IPS-11a (cell line): ENCODE measurements around the gene CAVIN1.
"Not testable (repeated sequence)": the region's sequence is repeated elsewhere in the genome, so short reads cannot be mapped to it uniquely, and the experiment has no call there.

Experiments
- H3K4me3 ChIP-seq: one replicate; pipeline ENCODE4 v1.5.1; 2013; ENCODE audit warnings: low read depth, low read length, control low read depth

The CAVIN1 gene

DNA sequence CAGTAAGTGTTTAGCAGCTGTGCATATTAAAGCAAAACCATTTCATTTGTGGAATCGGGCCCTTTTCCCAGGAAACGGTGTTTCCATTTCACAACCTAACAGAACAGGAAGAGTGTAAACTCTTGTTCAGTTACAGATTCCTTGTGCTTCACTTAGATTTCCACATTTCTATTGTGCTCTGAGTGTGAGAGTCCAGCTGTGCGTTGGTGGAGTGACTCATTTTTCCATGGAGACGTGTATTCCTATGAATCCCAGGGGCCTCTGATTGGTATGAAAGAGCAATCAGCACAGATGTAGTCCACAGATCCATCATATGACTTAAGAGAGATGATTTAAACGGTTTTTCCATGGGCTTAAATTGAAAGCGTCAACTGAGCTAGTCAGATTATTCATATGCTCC is 13.3 kb upstream of the CAVIN1 start:
- no peak overlapping the region for H3K4me3 ChIP-seq

DNA sequence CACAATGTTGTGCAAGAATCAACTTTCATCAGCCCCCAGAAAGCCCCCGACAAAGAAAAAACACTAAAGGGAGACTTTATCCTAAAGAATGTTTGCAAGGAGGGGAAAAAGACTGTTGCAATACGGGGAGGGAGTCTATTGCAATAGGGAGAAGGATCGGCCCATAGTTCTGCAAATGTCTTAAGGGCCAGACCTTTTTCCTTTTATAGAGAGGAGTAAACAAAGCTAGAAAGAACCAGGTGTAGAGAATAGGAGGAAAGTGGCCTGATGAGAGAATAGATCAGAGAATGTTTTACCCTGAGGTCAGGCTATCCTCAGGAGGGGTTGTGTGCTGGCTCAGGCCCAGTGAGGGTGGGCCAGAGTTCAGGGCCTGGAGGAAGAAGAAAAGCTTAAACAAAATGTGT is 8.7 kb upstream of the CAVIN1 start:
- H3K4me3 ChIP-seq = no peak overlapping the region

DNA sequence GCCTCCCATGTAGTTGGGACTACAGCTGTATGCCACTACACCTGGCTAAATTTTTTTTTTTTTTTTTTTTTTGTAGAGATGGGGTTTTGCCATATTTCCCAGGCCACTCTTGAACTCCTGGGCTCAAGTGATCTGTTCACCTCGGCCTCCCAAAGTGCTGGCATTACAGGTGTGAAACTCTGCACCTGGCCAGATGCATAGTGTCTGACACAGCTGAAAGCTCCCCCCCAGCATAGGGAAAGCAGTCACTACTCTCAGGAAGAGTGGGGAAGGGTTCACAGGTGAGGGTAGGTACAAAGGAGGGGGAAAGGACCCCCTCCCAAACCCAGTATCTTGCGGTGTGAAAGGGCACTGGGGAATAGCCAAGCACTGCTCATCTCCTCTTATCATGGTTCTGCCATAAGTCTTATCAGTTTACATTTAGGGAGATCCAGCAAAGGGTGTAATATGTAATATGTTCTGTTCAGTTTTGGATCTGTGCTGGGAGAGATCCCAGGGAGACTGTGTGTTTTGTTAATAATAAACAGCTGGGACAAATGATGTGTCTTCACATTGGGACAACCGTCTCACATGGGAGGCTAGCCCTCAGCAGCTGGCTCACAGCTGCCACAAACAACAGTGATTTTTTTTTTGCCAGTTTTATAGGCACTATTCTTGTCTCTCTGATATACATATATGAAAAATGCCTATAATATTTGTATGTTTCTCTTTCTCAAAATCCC is 6.8 kb upstream of the CAVIN1 start:
- H3K4me3 ChIP-seq = no peak overlapping the region

DNA sequence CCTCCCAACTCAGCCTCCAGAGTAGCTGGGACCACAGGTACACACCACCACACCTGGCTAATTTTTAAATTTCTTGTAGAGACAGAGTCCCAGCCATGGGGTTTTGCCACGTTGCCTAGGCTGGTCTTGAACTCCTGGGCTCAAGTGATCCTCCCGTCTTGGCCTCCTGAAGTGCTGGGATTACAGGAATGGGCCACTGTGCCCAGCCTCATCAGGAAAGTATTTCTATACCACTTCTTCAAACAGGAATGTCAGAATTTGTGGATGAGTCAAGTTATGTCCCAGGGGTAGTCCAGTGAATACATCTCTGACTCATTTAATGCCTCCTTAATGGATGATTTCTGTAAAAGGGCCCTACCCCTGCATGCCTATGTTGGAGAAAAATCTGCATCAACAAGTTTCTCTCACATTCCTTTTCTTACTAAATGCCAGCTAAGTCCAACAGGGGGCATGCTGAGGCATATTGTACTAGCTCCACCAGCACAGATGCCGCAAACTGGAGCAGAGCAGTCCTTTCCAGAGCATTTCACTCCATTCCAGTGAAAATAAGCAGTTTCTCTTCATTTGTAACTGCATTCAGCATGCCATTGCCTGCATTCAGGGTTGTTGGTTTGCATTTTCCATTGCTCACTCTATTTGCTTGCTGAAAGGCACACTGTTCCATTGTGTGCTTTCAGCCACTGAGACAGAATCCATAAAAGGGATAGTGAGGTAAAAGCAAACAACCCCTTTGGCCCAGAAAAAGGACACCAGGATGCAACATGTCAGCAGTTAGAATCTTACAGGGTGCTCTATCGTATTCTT is 5.3 kb upstream of the CAVIN1 start:
- H3K4me3 ChIP-seq = no peak overlapping the region

DNA sequence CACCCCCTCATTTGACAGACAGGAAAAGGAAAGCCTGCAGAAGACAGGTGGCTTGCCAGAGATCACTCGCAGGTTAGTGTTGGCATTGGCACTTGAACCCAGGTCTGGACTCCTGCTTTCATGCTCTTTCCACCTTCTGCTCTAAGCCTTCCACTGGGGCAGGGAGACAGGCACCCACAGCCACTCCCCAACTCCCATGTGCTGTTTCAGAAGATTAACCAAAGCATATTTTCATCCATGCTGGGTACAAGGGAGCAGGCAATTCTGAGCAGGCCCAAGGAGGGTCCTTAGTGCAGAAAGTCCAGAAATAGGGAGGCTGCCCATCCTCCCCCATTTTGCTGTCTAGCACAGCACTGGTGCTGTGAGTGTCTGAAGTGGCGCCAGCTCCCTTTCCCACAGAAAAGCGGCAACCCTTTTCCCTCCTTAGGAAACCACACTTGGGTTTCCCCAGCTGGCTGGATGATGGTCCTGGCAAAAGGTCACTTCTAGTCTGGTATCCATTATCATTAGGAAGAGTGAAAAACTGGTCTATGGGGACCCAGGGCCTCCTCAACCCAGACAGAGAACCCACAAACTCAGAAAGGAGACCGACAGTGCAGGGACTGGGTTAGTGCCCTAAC is 2.0 kb upstream of the CAVIN1 start:
- H3K4me3 ChIP-seq = no peak overlapping the region

DNA sequence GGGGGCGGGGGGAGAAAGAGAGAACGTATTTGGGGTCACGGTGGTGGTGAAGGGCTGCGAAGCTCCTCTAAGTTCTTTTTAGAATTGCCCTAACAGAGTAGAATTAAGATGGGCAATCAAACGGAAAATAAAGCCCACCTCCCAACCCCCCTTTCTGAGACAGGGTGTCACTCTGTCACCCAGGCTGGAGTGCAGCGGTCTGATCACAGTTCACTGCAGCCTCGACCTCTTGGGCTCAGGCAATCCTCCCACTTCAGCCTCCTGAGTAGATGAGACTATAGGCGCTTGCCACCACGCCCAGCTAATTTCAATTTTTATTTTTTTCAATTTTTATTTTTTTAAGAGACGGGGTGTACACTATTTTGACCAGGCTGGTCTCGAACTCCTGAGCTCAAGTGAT is 710 bp upstream of the CAVIN1 start:
- no peak overlapping the region for H3K4me3 ChIP-seq

DNA sequence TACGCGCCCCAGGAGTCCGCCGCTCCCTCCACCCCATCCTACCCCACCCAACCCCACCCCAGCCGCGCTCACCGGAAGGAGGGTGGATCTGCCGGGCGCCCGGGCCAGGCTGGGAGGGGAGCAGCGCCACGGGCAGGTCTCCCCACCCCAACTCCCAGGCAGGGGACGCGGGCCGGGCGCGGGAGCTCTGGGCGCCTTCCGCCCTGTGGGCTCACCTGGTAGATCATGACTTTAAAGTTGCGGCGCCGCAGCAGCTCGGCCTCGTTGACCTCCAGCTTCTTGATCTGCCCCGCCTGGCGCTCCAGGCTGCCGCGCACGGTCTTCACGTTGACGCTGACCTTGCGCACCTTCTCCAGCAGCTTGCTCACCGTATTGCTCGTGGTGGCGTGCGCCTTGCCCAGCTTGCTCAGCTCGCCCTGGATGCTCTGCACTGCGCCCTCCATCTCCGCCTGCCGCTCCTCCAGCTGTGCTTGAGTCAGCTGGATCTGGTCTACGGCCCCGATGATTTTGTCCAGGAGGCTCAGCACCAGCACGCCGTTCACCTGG is 571 bp downstream of the CAVIN1 start:
- peak overlapping the region; percentile 95 for H3K4me3 ChIP-seq

DNA sequence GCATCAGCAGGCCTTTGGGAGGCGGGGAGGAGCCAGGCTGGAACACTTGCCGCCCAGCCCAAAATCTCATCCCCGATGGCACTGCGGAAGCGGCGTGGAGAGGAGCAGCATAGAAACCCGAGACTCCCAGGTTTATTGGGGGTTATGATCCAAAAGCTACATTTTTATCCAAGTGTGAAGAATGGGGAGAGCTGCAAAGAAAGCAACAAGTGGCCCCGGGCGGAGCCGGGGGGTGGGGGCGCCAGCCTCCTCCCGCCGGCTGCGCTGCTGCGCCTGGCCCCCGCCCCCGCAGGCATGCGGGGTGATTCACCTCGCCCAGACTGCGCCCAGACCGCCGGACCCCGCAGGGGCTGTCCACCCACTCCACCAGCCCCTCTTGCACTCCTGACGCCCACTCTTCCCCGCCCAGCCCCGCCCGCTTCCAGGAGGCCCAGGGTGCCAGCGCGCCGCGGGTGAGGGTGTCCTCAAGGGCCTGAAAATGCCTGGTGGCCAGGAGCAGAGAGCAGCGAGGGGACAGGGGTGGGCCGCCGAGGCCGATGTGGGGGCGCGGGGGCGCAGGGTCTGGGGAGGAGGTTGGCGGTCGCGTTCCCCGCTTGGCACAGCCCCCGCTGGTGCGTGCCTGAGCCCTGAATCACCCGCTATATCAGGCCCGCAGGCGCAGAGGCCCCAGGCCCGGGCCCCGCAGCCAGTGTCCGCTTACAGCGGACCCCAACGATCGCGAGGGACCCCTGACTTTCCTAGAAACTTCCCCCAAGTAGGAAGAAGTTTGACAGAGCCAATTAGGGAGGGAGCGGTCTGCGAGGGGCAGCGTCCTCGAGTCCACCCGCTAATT is 1.3 kb downstream of the CAVIN1 start:
- H3K4me3 ChIP-seq = peak overlapping the region; percentile 95

DNA sequence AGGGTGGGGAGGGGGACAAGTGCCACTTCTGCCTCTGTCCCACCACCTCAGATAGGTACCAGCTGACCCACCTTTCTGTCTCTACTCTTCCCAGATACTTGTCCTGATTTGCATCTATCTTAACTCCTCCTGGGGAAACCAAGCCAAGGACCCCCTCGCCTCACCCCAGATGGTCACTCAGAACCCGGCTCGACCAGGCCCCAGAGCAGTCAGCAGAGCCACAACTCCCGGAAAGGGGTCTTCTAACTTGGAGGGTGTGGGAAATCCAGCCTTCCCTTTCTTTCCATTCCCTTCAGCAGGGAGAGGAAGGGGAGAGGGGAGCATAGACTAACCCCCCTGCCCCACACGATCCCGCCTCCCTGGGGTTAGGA is 1.9 kb downstream of the CAVIN1 start:
- peak overlapping the region; percentile 95 for H3K4me3 ChIP-seq

DNA sequence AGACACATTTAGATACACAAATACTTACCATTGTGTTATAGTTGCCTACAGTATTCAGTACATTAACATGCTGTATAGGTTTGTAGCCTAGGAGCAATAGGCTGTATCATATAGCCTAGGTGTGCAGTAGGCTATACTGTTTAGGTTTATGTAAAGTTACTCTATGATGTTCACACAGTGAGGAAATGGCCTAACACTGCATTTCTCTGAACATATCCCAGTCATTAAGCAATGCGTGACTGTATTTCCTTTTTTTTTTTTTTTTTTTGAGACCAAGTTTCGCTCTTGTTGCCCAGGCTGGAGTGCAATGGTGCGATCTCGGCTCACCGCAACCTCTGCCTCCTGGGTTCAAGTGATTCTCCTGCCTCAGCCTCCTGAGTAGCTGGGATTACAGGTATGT is 5.1 kb downstream of the CAVIN1 start:
- H3K4me3 ChIP-seq = not testable (repeated sequence)

DNA sequence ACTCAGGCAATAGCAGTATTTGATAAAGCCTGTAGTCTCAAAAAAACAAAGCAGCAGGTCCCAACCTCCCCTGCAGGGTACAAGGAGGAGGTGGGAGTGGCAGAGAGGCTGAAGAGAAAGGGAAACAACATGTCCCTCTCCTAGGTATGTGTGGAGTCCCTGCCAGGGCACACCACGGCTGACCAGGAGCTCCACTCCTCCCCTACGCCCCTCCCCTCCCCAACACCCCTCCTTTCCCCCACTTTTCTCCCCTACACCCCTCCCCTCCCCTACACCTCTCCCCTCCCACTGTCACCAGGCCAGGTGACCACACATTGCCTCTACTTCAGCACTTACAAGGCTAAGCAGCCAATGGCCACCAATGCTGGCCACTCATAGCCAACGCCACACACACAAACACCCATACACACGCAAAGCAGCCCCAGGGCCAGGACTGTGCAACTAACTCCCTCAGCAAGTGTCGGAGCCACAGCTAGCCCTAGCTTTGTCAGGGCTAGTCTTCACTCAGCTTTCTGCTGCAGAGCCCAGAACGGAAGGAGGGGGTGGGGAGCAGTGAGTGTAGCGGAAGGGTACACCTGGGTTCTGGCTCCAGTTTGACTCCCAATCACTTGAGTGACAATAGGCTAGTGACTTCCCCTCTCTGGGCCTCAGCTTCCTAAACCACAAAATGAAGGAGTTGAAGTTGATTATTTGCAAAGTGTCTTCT is 8.2 kb downstream of the CAVIN1 start:
- no peak overlapping the region for H3K4me3 ChIP-seq

DNA sequence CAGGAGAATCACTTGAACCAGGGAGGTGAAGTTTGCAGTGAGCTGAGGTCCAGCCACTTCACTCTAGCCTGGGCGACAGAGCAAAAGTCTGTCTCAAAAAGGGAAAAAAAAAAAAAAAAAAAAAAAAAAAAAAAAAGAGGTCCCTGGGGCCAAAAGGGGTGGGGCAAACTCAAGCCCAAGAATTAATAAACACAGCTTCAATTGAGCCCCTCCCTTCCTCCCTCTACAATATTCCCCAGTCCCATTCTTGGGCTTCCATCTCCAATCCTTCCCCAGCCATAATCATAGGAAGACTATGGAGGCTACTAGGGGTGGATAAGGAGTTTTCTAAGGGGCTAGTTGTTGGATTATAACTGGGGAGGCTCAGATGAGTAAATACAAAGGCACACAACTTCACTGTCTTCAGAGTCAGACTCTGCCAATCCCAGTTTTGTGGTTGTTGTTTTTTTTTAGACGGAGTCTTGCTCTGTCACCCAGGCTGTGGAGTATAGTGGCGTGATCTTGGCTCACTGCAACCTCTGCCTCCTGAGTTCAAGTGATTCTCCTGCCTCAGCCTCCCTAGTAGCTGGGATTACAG is 9.5 kb downstream of the CAVIN1 start:
- no peak overlapping the region for H3K4me3 ChIP-seq

DNA sequence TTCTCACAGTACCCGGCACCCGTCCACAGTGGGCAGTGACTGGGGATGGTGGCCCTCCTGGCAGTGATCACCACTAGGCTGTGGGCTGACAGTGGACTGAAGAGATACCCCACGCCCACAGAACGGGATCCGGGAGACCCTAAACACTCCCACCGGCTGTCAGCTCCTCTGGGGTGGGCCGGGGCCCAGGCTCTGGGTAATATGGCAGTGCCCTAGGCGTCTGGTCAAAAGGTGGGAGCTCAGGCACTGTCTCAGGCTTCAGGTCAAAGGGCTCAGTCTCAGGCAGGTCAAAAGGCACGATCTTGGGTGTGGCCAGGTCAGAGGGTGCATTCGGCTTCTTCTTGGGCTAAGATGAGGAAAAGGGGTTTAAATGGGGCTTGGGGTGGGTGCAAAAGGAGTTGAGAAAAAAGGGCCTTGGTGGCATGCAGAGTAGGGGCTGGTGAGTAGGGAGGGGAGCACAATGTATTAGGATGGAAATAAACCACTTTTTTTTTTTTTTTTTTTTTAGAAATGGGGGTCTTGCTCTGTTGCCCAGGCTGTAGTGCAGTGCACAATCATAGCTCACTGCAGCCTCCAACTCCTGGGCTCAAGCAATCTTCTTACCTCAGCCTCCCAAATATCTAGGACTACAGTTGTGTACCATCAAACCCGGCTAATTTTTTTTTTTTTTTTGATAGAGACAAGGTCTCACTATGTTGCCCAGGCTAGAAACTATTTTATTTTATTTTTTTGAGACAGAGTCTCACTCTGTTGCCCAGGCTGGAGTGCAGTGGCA is 11.0 kb downstream of the CAVIN1 start:
- H3K4me3 ChIP-seq = no peak overlapping the region

DNA sequence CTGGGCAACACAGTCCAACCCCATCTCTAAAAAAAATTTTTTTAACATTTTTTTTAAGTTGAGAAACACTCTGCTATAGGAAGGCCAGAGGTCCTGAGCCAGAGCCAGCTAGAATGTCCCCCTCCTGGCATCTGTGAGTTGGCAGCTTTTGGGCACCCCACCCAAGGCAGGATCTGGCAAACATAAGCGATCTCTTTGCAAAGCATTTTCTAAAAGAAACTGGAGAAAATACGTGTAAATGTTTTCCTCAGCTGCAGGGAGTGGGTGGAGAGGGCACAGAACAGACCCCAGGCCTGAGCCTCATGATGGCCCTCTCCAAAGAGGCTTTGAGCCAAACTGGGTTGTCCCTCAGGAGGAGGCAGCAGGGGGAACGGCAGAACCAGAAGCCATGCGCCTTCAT is 11.7 kb downstream of the CAVIN1 start:
- H3K4me3 ChIP-seq = no peak overlapping the region

DNA sequence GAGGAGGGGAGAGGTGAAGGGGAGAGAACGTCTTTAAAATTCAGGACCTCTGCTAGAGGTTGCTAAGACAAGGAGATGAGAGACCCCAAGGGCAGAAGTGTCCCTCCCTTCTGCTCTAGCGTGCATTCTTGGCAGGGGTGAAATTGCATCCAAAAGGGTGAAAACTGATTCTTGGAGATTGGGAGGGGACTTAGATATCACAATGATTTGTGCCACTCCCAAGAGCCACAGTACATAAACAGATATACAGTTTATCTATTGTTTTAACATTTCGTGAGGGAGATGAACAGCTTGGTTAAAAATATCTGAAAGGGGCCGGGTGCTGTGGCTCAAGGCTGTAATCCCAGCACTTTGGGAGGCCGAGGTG is 12.8 kb downstream of the CAVIN1 start:
- H3K4me3 ChIP-seq = no peak overlapping the region

DNA sequence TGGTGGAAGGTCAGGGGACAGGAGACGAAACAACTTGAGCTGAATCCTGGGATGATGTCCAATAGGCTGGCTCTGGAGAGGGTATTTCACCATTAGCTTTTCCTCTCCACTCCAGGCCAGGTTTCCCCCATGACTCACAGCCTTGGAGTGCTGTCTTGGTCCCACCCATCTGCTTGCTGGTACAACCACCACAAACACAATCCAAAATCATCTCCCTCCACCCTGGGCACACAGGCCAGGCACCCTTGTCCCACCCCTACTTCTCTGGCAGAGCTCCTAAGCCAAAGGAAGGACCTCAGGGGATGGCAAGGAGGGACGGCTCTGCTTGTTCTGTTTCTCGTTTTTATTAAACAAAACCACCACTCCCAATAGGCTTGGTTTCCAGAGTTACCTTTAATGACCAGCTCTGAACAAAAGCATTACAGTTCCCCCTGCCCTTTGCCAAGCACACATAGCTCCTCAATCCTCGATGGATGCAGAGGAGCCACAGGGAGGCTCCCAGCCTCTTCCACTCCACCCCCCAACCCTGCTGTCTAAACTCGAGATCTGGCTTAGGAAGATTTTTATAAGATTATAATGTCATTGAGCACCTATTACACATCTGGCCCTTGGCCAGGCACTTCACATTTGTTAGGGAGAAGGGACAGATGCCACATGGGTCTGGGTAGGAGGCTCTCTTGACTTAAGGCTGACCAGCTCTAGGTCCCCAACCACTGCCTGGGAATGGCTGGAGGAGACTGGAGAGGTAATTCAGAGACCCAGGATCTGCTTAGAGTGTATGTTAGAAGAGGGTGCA is 13.3 kb downstream of the CAVIN1 start:
- H3K4me3 ChIP-seq = no peak overlapping the region

DNA sequence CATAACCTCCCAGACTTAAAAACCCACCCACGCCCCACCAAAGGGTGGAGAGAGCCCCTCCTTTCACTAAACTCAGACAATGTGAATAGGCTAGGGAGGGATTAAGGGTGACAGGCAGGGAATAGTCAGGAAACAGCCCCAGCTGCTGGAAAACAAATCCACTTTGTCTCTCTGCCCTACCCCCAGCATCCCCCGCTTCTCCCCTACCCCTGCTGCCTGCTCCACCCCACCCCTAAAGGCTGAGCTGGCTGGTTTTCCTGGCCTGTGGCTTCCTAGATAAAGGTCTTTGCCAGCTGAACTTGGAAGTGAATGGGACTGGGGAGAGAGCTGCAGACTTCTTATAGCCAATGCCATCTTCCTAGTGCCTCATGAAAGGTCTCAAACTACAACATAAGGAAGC is 15.0 kb downstream of the CAVIN1 start:
- H3K4me3 ChIP-seq = no peak overlapping the region

DNA sequence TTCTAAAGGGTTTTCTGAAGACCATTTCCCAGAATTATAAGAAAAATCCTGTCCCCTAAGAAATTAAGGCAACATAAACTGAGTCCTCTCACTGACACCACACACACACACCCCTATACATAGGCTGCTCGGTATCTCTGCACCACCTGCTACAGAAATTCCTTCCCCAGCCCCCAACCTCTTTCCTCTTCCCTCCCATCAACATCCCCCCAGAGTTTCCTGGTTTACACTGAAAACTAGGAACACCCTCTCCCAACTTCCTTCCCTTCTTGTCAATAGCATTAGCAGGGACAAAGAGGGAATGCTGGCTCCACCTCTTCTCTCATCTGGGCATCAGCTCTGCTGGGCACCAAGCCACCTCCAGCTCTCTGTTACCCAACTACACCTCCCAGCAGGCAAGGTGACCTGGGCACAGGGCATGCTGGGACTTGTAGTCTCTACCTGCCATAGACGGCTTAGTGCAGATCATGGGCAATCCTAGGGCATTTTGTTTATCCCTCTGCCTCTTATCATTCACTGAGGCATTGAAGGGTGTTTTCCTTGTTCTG is 15.7 kb downstream of the CAVIN1 start:
- H3K4me3 ChIP-seq = no peak overlapping the region
